NCI-H82 treated with DMSO at 0.1 percent for 48 hours (cell line): ENCODE measurements around the gene PACSIN1.

Experiments used
- DNase-seq: peaks from one replicate; lab custom pipeline; 2025; ENCODE audit not compliant: unreplicated experiment; lab: John Stamatoyannopoulos, UW

Gene PACSIN1

GRCh38 chr6:34526992-34527728 is 61.3 kb downstream of the PACSIN1 start:
- peak; percentile 87 for DNase-seq

GRCh38 chr6:34527751-34528670 is 62.1 kb downstream of the PACSIN1 start:
- DNase-seq = no peak

GRCh38 chr6:34528996-34529664 is 63.3 kb downstream of the PACSIN1 start:
- DNase-seq = no peak

- no peak for DNase-seq
Measured at GRCh38 chr6:34529665-34530327, 63.9 kb downstream of the PACSIN1 start.

GRCh38 chr6:34530753-34531365 is 65.0 kb downstream of the PACSIN1 start:
- no peak for DNase-seq

GRCh38 chr6:34531580-34532201 is 65.8 kb downstream of the PACSIN1 start:
- no peak for DNase-seq

GRCh38 chr6:34532230-34532629 is 66.4 kb downstream of the PACSIN1 start:
- no peak for DNase-seq

- no peak for DNase-seq
Measured at GRCh38 chr6:34534146-34534545, 68.3 kb downstream of the PACSIN1 start.

GRCh38 chr6:34534656-34535055 is 68.8 kb downstream of the PACSIN1 start:
- DNase-seq = no peak

GRCh38 chr6:34535199-34535598 is 69.3 kb downstream of the PACSIN1 start:
- DNase-seq = no peak

- no peak for DNase-seq
Measured at GRCh38 chr6:34535646-34536045, 69.8 kb downstream of the PACSIN1 start.

GRCh38 chr6:34536251-34536958 is 70.5 kb downstream of the PACSIN1 start:
- no peak for DNase-seq

- DNase-seq = no peak
Measured at GRCh38 chr6:34536959-34537848, 71.3 kb downstream of the PACSIN1 start.

GRCh38 chr6:34537922-34538550 is 72.2 kb downstream of the PACSIN1 start:
- DNase-seq = no peak

GRCh38 chr6:34538581-34538980 is 72.7 kb downstream of the PACSIN1 start:
- DNase-seq = no peak

GRCh38 chr6:34539181-34539580 is 73.3 kb downstream of the PACSIN1 start:
- DNase-seq = no peak

GRCh38 chr6:34540222-34540621 is 74.3 kb downstream of the PACSIN1 start:
- DNase-seq = no peak

- DNase-seq = no peak
Measured at GRCh38 chr6:34540841-34541240, 75.0 kb downstream of the PACSIN1 start.
